NT2/D1 (cell line): ENCODE measurements around the gene FASN.

Experiments used
- DNase-seq: peaks from one replicate; pipeline ENCODE4 v3.0.0-alpha.2; 2011; ENCODE audit warnings: low read depth, low spot score
- H3K27me3 ChIP-seq: 2 replicates; pipeline ENCODE4 v1.6.0; 2011; ENCODE audit warnings: mild to moderate bottlenecking; ENCODE audit not compliant: insufficient read length, insufficient read depth
- H3K36me3 ChIP-seq: 2 replicates; pipeline ENCODE4 v1.6.1; 2011; ENCODE audit warnings: mild to moderate bottlenecking, low read length, mixed read lengths; ENCODE audit not compliant: insufficient read depth, insufficient read length
- H3K4me1 ChIP-seq: 2 replicates; pipeline ENCODE4 v1.5.1; 2011; ENCODE audit not compliant: insufficient read depth, insufficient read length
- H3K4me3 ChIP-seq: 2 replicates; pipeline ENCODE4 v1.5.1; 2011; ENCODE audit warnings: low read depth; ENCODE audit not compliant: insufficient read length
- H3K9ac ChIP-seq: 2 replicates; pipeline ENCODE4 v1.6.0; 2011; ENCODE audit warnings: low read depth; ENCODE audit not compliant: insufficient read length
- H3K9me3 ChIP-seq: 2 replicates; pipeline ENCODE4 v1.5.1; 2011; ENCODE audit warnings: mild to moderate bottlenecking, low read length; ENCODE audit not compliant: insufficient read depth
- SUZ12 ChIP-seq: IDR thresholded peaks from 2 replicates; pipeline ENCODE4 v1.6.1; 2011; ENCODE audit not compliant: insufficient read length, insufficient read depth; ENCODE audit errors: extremely low read depth
- YY1 ChIP-seq: IDR thresholded peaks from 2 replicates; pipeline ENCODE4 v1.6.1; 2011; ENCODE audit not compliant: insufficient read length, insufficient read depth
- ZNF274 ChIP-seq: IDR thresholded peaks from 2 replicates; pipeline ENCODE4 v1.6.1; 2011; ENCODE audit warnings: mild to moderate bottlenecking, low read depth, low read length

Gene FASN

GRCh38 chr17:82091264-82092066 lies 6.6 kb downstream of the FASN start:
- Histone ChIP-seq H3K9ac (no peak overlapping the region), H3K36me3 (peaks cover 95% of the 10 kb centered on the region), H3K27me3 (no peaks in the 10 kb centered on the region), H3K9me3 (no peaks in the 10 kb centered on the region), H3K4me3 (no peak overlapping the region), H3K4me1 (peaks cover 29% of the 10 kb centered on the region)
- DNase-seq: no peak
- TF ChIP-seq ZNF274 (no peak), SUZ12 (no peak), YY1 (no peak)

- H3K4me1 ChIP-seq: peaks cover 21% of the 10 kb centered on the region
- H3K9ac ChIP-seq: no peak overlapping the region
- H3K27me3 ChIP-seq: no peaks in the 10 kb centered on the region
- peaks cover 95% of the 10 kb centered on the region for H3K36me3 ChIP-seq
- H3K4me3 ChIP-seq: no peak overlapping the region
- no peaks in the 10 kb centered on the region for H3K9me3 ChIP-seq
- DNase-seq: no peak
- no peak for TF ChIP-seq YY1
- TF ChIP-seq ZNF274: no peak
- no peak for TF ChIP-seq SUZ12
Measured at GRCh38 chr17:82090549-82091263, 7.3 kb downstream of the FASN start.

GRCh38 chr17:82089723-82090548 lies 8.1 kb downstream of the FASN start:
- Histone ChIP-seq H3K4me1 (peaks cover 16% of the 10 kb centered on the region), H3K9me3 (no peaks in the 10 kb centered on the region), H3K36me3 (peaks cover 95% of the 10 kb centered on the region), H3K9ac (no peak overlapping the region), H3K4me3 (no peak overlapping the region), H3K27me3 (no peaks in the 10 kb centered on the region)
- DNase-seq: no peak
- TF ChIP-seq SUZ12 (no peak), ZNF274 (no peak), YY1 (no peak)

GRCh38 chr17:82088838-82089722 lies 9.0 kb downstream of the FASN start:
- peaks cover 100% of the 10 kb centered on the region for H3K36me3 ChIP-seq
- H3K4me3 ChIP-seq: no peak overlapping the region
- TF ChIP-seq SUZ12: no peak
- TF ChIP-seq ZNF274: no peak
- no peak for TF ChIP-seq YY1
- H3K4me1 ChIP-seq: peaks cover 13% of the 10 kb centered on the region
- no peak overlapping the region for H3K9ac ChIP-seq
- DNase-seq: no peak
- H3K9me3 ChIP-seq: no peaks in the 10 kb centered on the region
- no peaks in the 10 kb centered on the region for H3K27me3 ChIP-seq

- no peak overlapping the region for H3K9ac ChIP-seq
- DNase-seq: no peak
- H3K27me3 ChIP-seq: no peaks in the 10 kb centered on the region
- TF ChIP-seq ZNF274 (no peak), YY1 (no peak), SUZ12 (no peak)
- H3K4me1 ChIP-seq: peaks cover 7% of the 10 kb centered on the region
- H3K4me3 ChIP-seq: no peak overlapping the region
- peaks cover 100% of the 10 kb centered on the region for H3K36me3 ChIP-seq
- H3K9me3 ChIP-seq: no peaks in the 10 kb centered on the region
Measured at GRCh38 chr17:82087961-82088837, 9.8 kb downstream of the FASN start.
